PC-9 (cell line): ENCODE results near the gene GRPEL2. TPM values are rescaled to one million over a fixed set of nuclear protein-coding genes. Genes with fewer than 3 reads are reported as not detected.

Experiments
- BruUV-seq: library from RNA; stranded (reverse); fragments of 400-500 nt; replicated peaks from 2 replicates; lab custom pipeline; 2021; lab: Mats Ljungman, UMichigan
- CTCF ChIA-PET: fragments of 300-600 bp; sonication (Branson Sonifier 250); formaldehyde crosslinking; loops from one replicate; lab custom pipeline; 2022; ENCODE audit warnings: antibody characterized with exemption; lab: Charles Lee
- POLR2A ChIA-PET: fragments of 300-600 bp; sonication (Branson Sonifier 250); formaldehyde crosslinking; loops from one replicate; lab custom pipeline; 2022; ENCODE audit warnings: antibody characterized with exemption; ENCODE audit not compliant: unreplicated experiment; lab: Charles Lee
- DNase-seq, 2 experiments: peaks; one replicate each; pipeline versions ENCODE4 v3.0.0 to v3.0.0-alpha.2; 2015 to 2022; ENCODE audit warnings: mixed read lengths in 1 of 2
- H2AFZ ChIP-seq: fragments of 200-600 bp; sonication (generic); 2 replicates; pipeline ENCODE4 v1.8.1; 2017; ENCODE audit warnings: antibody characterized with exemption
- H3F3A ChIP-seq: fragments of 200-600 bp; sonication (generic); 2 replicates; pipeline ENCODE4 v1.8.1; 2017; ENCODE audit warnings: antibody characterized with exemption, mild to moderate bottlenecking, low read depth; ENCODE audit not compliant: insufficient read depth
- H3K27ac ChIP-seq: fragments of 200-600 bp; sonication (generic); 2 replicates; pipeline ENCODE4 v1.6.1; 2016; ENCODE audit warnings: mixed run types
- H3K27me3 ChIP-seq: fragments of 200-600 bp; sonication (generic); 2 replicates; pipeline ENCODE4 v1.6.1; 2016; ENCODE audit warnings: low read depth, mixed run types; ENCODE audit not compliant: insufficient read depth
- H3K36me3 ChIP-seq: fragments of 200-600 bp; sonication (generic); 2 replicates; pipeline ENCODE4 v1.6.1; 2016; ENCODE audit warnings: low read depth, mixed run types
- H3K4me1 ChIP-seq: fragments of 200-600 bp; sonication (generic); replicated peaks from 2 replicates; pipeline ENCODE4 v1.6.1; 2016; ENCODE audit warnings: mixed run types; ENCODE audit not compliant: insufficient read depth
- H3K4me2 ChIP-seq: fragments of 200-600 bp; sonication (generic); 2 replicates; pipeline ENCODE4 v1.6.1; 2017; ENCODE audit warnings: mixed run types
- H3K4me3 ChIP-seq: fragments of 200-600 bp; sonication (generic); 2 replicates; pipeline ENCODE4 v1.6.1; 2016; ENCODE audit warnings: mixed run types
- H3K79me2 ChIP-seq: fragments of 200-600 bp; sonication (generic); 2 replicates; pipeline ENCODE4 v1.6.1; 2017; ENCODE audit warnings: low read depth, mixed run types
- H3K9me2 ChIP-seq: fragments of 200-600 bp; sonication (generic); 2 replicates; pipeline ENCODE4 v1.8.1; 2017; ENCODE audit warnings: mild to moderate bottlenecking; ENCODE audit not compliant: insufficient read depth
- H3K9me3 ChIP-seq: fragments of 200-600 bp; sonication (generic); 2 replicates; pipeline ENCODE4 v1.8.1; 2016; ENCODE audit warnings: low read depth; ENCODE audit not compliant: insufficient read depth
- H4K20me1 ChIP-seq: fragments of 200-600 bp; sonication (generic); 2 replicates; pipeline ENCODE4 v1.8.1; 2017; ENCODE audit not compliant: insufficient read depth
- CTCF ChIP-seq: fragments of 200-600 bp; sonication (generic); conservative IDR thresholded peaks from 2 replicates; pipeline ENCODE4 v1.6.1; 2017; ENCODE audit warnings: mixed run types, antibody characterized with exemption, mild to moderate bottlenecking, moderate library complexity
- EZH2 ChIP-seq: fragments of 200-600 bp; sonication (generic); IDR thresholded peaks from 2 replicates; pipeline ENCODE4 v1.8.0; 2017; ENCODE audit warnings: antibody characterized with exemption, low read depth
- intact Hi-C: fragments of 100-400 bp; cut with micrococcal nuclease; formaldehyde crosslinking; loops from one replicate; pipeline ENCODE4 v1.10.0; 2022; ENCODE audit not compliant: unreplicated experiment
- total RNA-seq: library from RNA; stranded (reverse); gene quantifications from 2 replicates; pipeline ENCODE4 v1.2.3, GENCODE V29; 2021

The GRPEL2 gene
- total RNA-seq, 1 experiment from 2014 or later: 32.4 TPM

GRCh38 chr5:149365418-149365817 is 20.1 kb downstream of the GRPEL2 start:
- H3K9me3 ChIP-seq: no peaks in the 10 kb centered on the region
- no peak overlapping the region for H3K27ac ChIP-seq
- intact Hi-C loops: loop anchor here (5.0 kb wide), 3 partner anchors 67 to 267 kb away; partner anchors contain the start of gene AFAP1L1
- H3K27me3 ChIP-seq: no peaks in the 10 kb centered on the region
- no peaks in the 10 kb centered on the region for H3K9me2 ChIP-seq
- TF ChIP-seq CTCF (no peak), EZH2 (no peak)
- no TSS peak for BruUV-seq
- H3K4me3 ChIP-seq: no peak overlapping the region
- POLR2A ChIA-PET: no interaction called here
- no peaks in the 10 kb centered on the region for H3K79me2 ChIP-seq
- CTCF ChIA-PET: no interaction called here
- no peaks in the 10 kb centered on the region for H3K36me3 ChIP-seq
- no peak overlapping the region for H3K4me2 ChIP-seq
- no peaks in the 10 kb centered on the region for H4K20me1 ChIP-seq
- no peak for DNase-seq
- H3F3A ChIP-seq: peaks cover 8% of the 10 kb centered on the region; the same call in 1 of the 2 replicates
- H2AFZ ChIP-seq: no peak overlapping the region
- no peaks in the 10 kb centered on the region for H3K4me1 ChIP-seq

GRCh38 chr5:149366169-149366729 is 20.9 kb downstream of the GRPEL2 start:
- POLR2A ChIA-PET: no interaction called here
- Histone ChIP-seq H4K20me1 (no peaks in the 10 kb centered on the region), H3K79me2 (no peaks in the 10 kb centered on the region), H3K4me2 (no peak overlapping the region), H3K9me3 (no peaks in the 10 kb centered on the region), H3K4me3 (no peak overlapping the region), H3K27ac (no peak overlapping the region), H3K36me3 (no peaks in the 10 kb centered on the region), H3K27me3 (no peaks in the 10 kb centered on the region), H2AFZ (no peak overlapping the region), H3K9me2 (no peaks in the 10 kb centered on the region), H3K4me1 (no peaks in the 10 kb centered on the region), H3F3A (peaks cover 8% of the 10 kb centered on the region; the same call in 1 of the 2 replicates)
- no peak for TF ChIP-seq EZH2
- no peak for TF ChIP-seq CTCF
- intact Hi-C loops: loop anchor here (2.0 to 5.0 kb wide), 5 partner anchors 66 to 463 kb away; partner anchors contain the start of gene AFAP1L1
- CTCF ChIA-PET: interaction anchor here (0.9 to 2.0 kb wide), 4 partner anchors 8 to 73 kb away, joined by 3 to 11 read pairs (median 4); partner anchors contain the start of gene PCYOX1L
- BruUV-seq: no TSS peak
- DNase-seq: no peak

- H3K4me3 ChIP-seq: no peak overlapping the region
- no peaks in the 10 kb centered on the region for H3K36me3 ChIP-seq
- H3K9me3 ChIP-seq: no peaks in the 10 kb centered on the region
- TF ChIP-seq EZH2 (no peak), CTCF (peak; percentile 84)
- H3K4me2 ChIP-seq: no peak overlapping the region
- H3K27ac ChIP-seq: no peak overlapping the region
- POLR2A ChIA-PET: interaction anchor here (0.6 to 0.7 kb wide), 2 partner anchors 9 to 198 kb away, joined by 3 to 8 read pairs; partner anchors contain the start of gene PCYOX1L
- no TSS peak for BruUV-seq
- intact Hi-C loops: loop anchor here (1.0 to 5.0 kb wide), 7 partner anchors 50 to 461 kb away; partner anchors contain the start of gene AFAP1L1
- no peaks in the 10 kb centered on the region for H3K4me1 ChIP-seq
- H3K9me2 ChIP-seq: no peaks in the 10 kb centered on the region
- H3K27me3 ChIP-seq: no peaks in the 10 kb centered on the region
- H3K79me2 ChIP-seq: no peaks in the 10 kb centered on the region
- peaks cover 8% of the 10 kb centered on the region; the same call in 1 of the 2 replicates for H3F3A ChIP-seq
- CTCF ChIA-PET: interaction anchor here (0.7 to 2.0 kb wide), 12 partner anchors 10 to 405 kb away, joined by 3 to 12 read pairs (median 3); partner anchors contain the start of genes GRPEL2 and PCYOX1L
- H2AFZ ChIP-seq: no peak overlapping the region
- no peaks in the 10 kb centered on the region for H4K20me1 ChIP-seq
- DNase-seq: peak; percentile 64 to 76
These were observed 22.1 kb downstream of the GRPEL2 start for GRCh38 chr5:149367249-149367971.
